ENCODE results near the gene RMC1.
A peak's percentile ranks its signal among the peaks of the same experiment; 100 is the strongest.
"Not testable (repeated sequence)": the region's sequence is repeated elsewhere in the genome, so short reads cannot be mapped to it uniquely, and the experiment has no call there.

RMC1 gene

GRCh38 chr18:23550898-23551297, 47.6 kb downstream of the RMC1 start:
- DNase-seq = no peak
- TF ChIP-seq, protein P1, sequence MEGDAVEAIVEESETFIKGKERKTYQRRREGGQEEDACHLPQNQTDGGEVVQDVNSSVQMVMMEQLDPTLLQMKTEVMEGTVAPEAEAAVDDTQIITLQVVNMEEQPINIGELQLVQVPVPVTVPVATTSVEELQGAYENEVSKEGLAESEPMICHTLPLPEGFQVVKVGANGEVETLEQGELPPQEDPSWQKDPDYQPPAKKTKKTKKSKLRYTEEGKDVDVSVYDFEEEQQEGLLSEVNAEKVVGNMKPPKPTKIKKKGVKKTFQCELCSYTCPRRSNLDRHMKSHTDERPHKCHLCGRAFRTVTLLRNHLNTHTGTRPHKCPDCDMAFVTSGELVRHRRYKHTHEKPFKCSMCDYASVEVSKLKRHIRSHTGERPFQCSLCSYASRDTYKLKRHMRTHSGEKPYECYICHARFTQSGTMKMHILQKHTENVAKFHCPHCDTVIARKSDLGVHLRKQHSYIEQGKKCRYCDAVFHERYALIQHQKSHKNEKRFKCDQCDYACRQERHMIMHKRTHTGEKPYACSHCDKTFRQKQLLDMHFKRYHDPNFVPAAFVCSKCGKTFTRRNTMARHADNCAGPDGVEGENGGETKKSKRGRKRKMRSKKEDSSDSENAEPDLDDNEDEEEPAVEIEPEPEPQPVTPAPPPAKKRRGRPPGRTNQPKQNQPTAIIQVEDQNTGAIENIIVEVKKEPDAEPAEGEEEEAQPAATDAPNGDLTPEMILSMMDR (IDR thresholded peaks at IDR 0.05; ENCODE audit: low read depth, low read length) = no peak
- H3K27me3 ChIP-seq (ENCODE audit: insufficient read depth, low read depth, severe bottlenecking) = no peaks in the 10 kb centered on the region
- H3K4me3 ChIP-seq (ENCODE audit: low read depth, low read length) = no peak overlapping the region
- no peak overlapping the region for H3K27ac ChIP-seq
- H3K36me3 ChIP-seq = peaks cover 39% of the 10 kb centered on the region
- H3K9me3 ChIP-seq (ENCODE audit: severe bottlenecking) = no peaks in the 10 kb centered on the region

- Histone ChIP-seq H3K27me3 (ENCODE audit: insufficient read depth, low read depth, severe bottlenecking) (no peaks in the 10 kb centered on the region), H3K27ac (no peak overlapping the region), H3K9me3 (ENCODE audit: severe bottlenecking) (no peaks in the 10 kb centered on the region), H3K36me3 (peaks cover 41% of the 10 kb centered on the region), H3K4me3 (ENCODE audit: low read depth, low read length) (no peak overlapping the region)
- TF ChIP-seq, protein P1 (IDR thresholded peaks at IDR 0.05; ENCODE audit: low read depth, low read length) = no peak
- no peak for DNase-seq
Measured at GRCh38 chr18:23551978-23552377, 48.7 kb downstream of the RMC1 start.

- H3K4me3 ChIP-seq (ENCODE audit: low read depth, low read length) = no peak overlapping the region
- H3K27me3 ChIP-seq (ENCODE audit: insufficient read depth, low read depth, severe bottlenecking) = no peaks in the 10 kb centered on the region
- no peak for DNase-seq
- TF ChIP-seq, protein P1 (IDR thresholded peaks at IDR 0.05; ENCODE audit: low read depth, low read length) = no peak
- peaks cover 41% of the 10 kb centered on the region for H3K36me3 ChIP-seq
- H3K9me3 ChIP-seq (ENCODE audit: severe bottlenecking) = no peaks in the 10 kb centered on the region
- no peak overlapping the region for H3K27ac ChIP-seq
Measured at GRCh38 chr18:23552505-23552904, 49.2 kb downstream of the RMC1 start.

DNA sequence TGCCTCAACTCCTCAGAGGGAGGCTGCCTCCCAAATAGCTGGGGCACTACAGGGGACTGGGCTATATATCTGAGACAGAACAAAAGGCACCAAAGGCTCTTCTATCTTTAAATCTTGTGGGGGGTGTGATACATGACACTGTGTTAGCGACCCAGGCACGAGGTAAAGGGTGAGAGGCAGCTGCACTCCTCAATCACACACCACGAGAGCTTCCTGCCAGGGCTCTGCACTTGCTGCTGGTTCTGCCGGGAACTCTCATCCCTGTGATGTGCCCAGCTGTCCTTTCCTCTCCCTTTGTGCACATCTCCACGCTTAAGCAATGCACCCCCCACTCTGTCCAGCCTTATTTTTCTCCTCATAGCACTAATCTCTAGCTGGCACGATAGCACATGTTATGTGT, 50.6 kb downstream of the RMC1 start:
- TF ChIP-seq, protein P1 (IDR thresholded peaks at IDR 0.05; ENCODE audit: low read depth, low read length) = no peak
- H3K36me3 ChIP-seq = peaks cover 43% of the 10 kb centered on the region
- H3K4me3 ChIP-seq (ENCODE audit: low read depth, low read length) = no peak overlapping the region
- no peaks in the 10 kb centered on the region for H3K27me3 ChIP-seq (ENCODE audit: insufficient read depth, low read depth, severe bottlenecking)
- peak; percentile 9 for DNase-seq
- H3K9me3 ChIP-seq (ENCODE audit: severe bottlenecking) = no peaks in the 10 kb centered on the region
- H3K27ac ChIP-seq = no peak overlapping the region

GRCh38 chr18:23556145-23556780, 53.0 kb downstream of the RMC1 start:
- peaks cover 46% of the 10 kb centered on the region for H3K36me3 ChIP-seq
- no peak for DNase-seq
- no peak overlapping the region for H3K4me3 ChIP-seq (ENCODE audit: low read depth, low read length)
- no peak overlapping the region for H3K27ac ChIP-seq
- no peaks in the 10 kb centered on the region for H3K9me3 ChIP-seq (ENCODE audit: severe bottlenecking)
- TF ChIP-seq, protein P1 (IDR thresholded peaks at IDR 0.05; ENCODE audit: low read depth, low read length) = no peak
- no peaks in the 10 kb centered on the region for H3K27me3 ChIP-seq (ENCODE audit: insufficient read depth, low read depth, severe bottlenecking)

DNA sequence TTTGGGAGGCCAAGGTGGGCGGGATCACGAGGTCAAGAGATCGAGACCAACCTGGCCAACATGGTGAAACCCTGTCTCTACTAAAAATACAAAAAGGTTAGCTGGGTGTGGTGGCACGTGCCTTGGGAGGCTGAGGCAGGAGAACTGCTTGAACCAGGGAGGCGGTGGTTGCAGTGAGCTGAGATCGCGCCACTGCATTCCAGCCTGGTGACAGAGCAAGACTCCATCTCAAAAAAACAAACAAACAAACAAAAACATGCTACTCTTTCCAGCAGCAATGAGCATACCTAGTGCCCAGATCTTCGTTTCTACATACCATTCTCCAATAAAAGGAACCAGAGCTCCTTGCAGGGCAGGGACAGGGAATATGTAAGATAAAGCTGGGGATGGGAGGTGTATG, 54.2 kb downstream of the RMC1 start:
- peaks cover 43% of the 10 kb centered on the region for H3K36me3 ChIP-seq
- not testable (repeated sequence) for H3K9me3 ChIP-seq (ENCODE audit: severe bottlenecking); H3K27me3 ChIP-seq (ENCODE audit: insufficient read depth, low read depth, severe bottlenecking); DNase-seq; H3K27ac ChIP-seq; H3K4me3 ChIP-seq (ENCODE audit: low read depth, low read length)

Measured in WERI-Rb-1 (cell line).